Breast epithelium (tissue), 3 donors: ENCODE measurements around the gene ABCA13.

Source experiments
- POLR2A ChIP-seq: fragments of 450-650 bp; IDR thresholded peaks from one replicate; pipeline ENCODE4 v1.6.1; 2016; ENCODE audit warnings: antibody characterized with exemption, mild to moderate bottlenecking, moderate library complexity
- POLR2AphosphoS5 ChIP-seq, 3 donors: sonication (generic); formaldehyde crosslinking; IDR thresholded peaks; one replicate each; pipeline ENCODE4 v1.6.1; 2017; ENCODE audit warnings: antibody characterized with exemption in 3 of 3
- TF ChIP-seq, protein P1 (sequence below), 3 donors: fragments of 450-650 bp; IDR thresholded peaks; one replicate each; pipeline ENCODE4 v1.5.1; 2016 to 2017; ENCODE audit warnings: antibody characterized with exemption in 3 of 3, mild to moderate bottlenecking in 3 of 3, moderate library complexity in 3 of 3

DNA sequence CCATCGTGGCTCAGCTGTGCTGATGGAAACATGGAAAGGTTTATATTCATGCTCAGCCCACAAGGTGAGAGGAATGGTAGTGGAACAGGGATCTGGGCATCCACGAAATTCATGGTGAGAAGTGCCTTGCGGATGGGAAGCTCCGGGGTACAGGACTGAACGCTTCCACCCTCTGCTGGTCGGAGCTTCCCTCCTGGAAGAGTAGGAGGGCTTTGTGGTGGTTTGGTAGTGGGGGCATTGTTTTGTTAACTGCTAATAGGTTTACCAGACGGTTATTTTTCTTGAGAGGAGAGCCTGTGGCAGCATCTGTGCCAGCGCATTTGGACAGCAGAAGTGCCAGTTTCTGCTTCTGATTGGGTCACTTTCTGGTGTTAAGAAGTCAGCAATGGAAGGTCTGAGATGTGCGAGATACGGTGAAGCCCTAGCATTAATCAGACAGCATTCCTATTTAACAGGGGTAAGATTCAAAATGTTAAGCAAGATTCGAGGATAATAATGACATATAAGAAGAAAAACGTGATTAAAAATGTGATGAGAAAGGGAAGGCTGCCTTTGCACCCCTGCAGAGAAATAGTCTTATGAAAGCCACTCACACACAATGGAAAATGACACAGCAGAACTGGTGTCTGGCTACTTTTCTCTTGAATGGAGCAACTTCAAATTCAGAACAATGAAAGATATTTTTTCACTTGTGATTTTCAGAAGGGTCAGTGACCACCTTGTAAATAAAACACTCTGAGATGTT, 17.7 kb downstream of the ABCA13 start:
- TF ChIP-seq, protein P1, sequence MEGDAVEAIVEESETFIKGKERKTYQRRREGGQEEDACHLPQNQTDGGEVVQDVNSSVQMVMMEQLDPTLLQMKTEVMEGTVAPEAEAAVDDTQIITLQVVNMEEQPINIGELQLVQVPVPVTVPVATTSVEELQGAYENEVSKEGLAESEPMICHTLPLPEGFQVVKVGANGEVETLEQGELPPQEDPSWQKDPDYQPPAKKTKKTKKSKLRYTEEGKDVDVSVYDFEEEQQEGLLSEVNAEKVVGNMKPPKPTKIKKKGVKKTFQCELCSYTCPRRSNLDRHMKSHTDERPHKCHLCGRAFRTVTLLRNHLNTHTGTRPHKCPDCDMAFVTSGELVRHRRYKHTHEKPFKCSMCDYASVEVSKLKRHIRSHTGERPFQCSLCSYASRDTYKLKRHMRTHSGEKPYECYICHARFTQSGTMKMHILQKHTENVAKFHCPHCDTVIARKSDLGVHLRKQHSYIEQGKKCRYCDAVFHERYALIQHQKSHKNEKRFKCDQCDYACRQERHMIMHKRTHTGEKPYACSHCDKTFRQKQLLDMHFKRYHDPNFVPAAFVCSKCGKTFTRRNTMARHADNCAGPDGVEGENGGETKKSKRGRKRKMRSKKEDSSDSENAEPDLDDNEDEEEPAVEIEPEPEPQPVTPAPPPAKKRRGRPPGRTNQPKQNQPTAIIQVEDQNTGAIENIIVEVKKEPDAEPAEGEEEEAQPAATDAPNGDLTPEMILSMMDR (IDR thresholded peaks at IDR 0.05): no peak
- TF ChIP-seq POLR2A (no peak), POLR2AphosphoS5 (IDR thresholded peaks at IDR 0.05) (no peak)
